GM23338 (cell line): ENCODE measurements around the gene GCAT. TPM values are rescaled to one million over a fixed set of nuclear protein-coding genes. Genes with fewer than 3 reads are reported as not detected.

ENCODE experiments used
- ATAC-seq: fragments of 200-7000 bp; cut with Tn5 transposase; 3 replicates; pipeline ENCODE4 v1.9.1; 2020
- DNase-seq: peaks from one replicate; pipeline ENCODE4 v3.0.0-alpha.2; 2015; ENCODE audit warnings: low spot score
- H2AFZ ChIP-seq: fragments of 200-600 bp; sonication (generic); 2 replicates; pipeline ENCODE4 v1.8.0; 2016; ENCODE audit warnings: antibody characterized with exemption, mild to moderate bottlenecking, moderate library complexity
- H3F3A ChIP-seq: fragments of 200-600 bp; sonication (generic); replicated peaks from 2 replicates; pipeline ENCODE4 v1.8.0; 2017; ENCODE audit warnings: antibody characterized with exemption, mixed run types, low read depth
- H3K27ac ChIP-seq: fragments of 200-600 bp; sonication (generic); 2 replicates; pipeline ENCODE4 v1.6.1; 2016; ENCODE audit warnings: low read depth
- H3K27me3 ChIP-seq: fragments of 200-600 bp; sonication (generic); 2 replicates; pipeline ENCODE4 v1.8.0; 2016; ENCODE audit warnings: mild to moderate bottlenecking, mixed run types, moderate library complexity; ENCODE audit not compliant: insufficient read depth
- H3K36me3 ChIP-seq: fragments of 200-600 bp; sonication (generic); 2 replicates; pipeline ENCODE4 v1.8.0; 2016; ENCODE audit warnings: mild to moderate bottlenecking; ENCODE audit not compliant: insufficient read depth
- H3K4me1 ChIP-seq: fragments of 200-600 bp; sonication (generic); 2 replicates; pipeline ENCODE4 v1.8.0; 2016; ENCODE audit warnings: mild to moderate bottlenecking, moderate library complexity; ENCODE audit not compliant: insufficient read depth
- H3K4me2 ChIP-seq: fragments of 200-600 bp; sonication (generic); 2 replicates; pipeline ENCODE4 v1.7.1; 2017; ENCODE audit warnings: mixed run types
- H3K4me3 ChIP-seq: fragments of 200-600 bp; sonication (generic); 2 replicates; pipeline ENCODE4 v1.6.1; 2016; ENCODE audit warnings: mixed run types
- H3K79me2 ChIP-seq: fragments of 200-600 bp; sonication (generic); replicated peaks from 2 replicates; pipeline ENCODE4 v1.8.0; 2017; ENCODE audit warnings: mild to moderate bottlenecking; ENCODE audit not compliant: insufficient read depth
- H3K9me2 ChIP-seq: fragments of 200-600 bp; sonication (generic); 2 replicates; pipeline ENCODE4 v1.8.0; 2017; ENCODE audit not compliant: insufficient read depth
- H4K20me1 ChIP-seq: fragments of 200-600 bp; sonication (generic); replicated peaks from 2 replicates; pipeline ENCODE4 v1.8.0; 2017; ENCODE audit warnings: mild to moderate bottlenecking; ENCODE audit not compliant: insufficient read depth
- H3K27ac Mint-ChIP-seq: 2 replicates; pipeline ENCODE4 v1.8.0; 2020; ENCODE audit warnings: inconsistent platforms, mild to moderate bottlenecking, moderate library complexity, mixed read lengths
- H3K27me3 Mint-ChIP-seq: 3 replicates; pipeline ENCODE4 v1.8.0; 2022; ENCODE audit warnings: low read depth, mild to moderate bottlenecking, moderate library complexity, mixed read lengths, inconsistent platforms; ENCODE audit not compliant: insufficient read depth, poor library complexity
- H3K36me3 Mint-ChIP-seq: 3 replicates; pipeline ENCODE4 v1.8.0; 2021; ENCODE audit warnings: low read depth, mild to moderate bottlenecking, inconsistent platforms, moderate library complexity, mixed read lengths
- H3K4me1 Mint-ChIP-seq: 3 replicates; pipeline ENCODE4 v1.8.0; 2020; ENCODE audit warnings: mild to moderate bottlenecking, inconsistent platforms, mixed read lengths
- H3K4me3 Mint-ChIP-seq: 3 replicates; pipeline ENCODE4 v1.8.0; 2021; ENCODE audit warnings: moderate library complexity, mild to moderate bottlenecking, inconsistent platforms, mixed read lengths
- H3K9me3 Mint-ChIP-seq: 3 replicates; pipeline ENCODE4 v1.8.0; 2020; ENCODE audit warnings: moderate library complexity, mild to moderate bottlenecking, inconsistent platforms, mixed read lengths
- CREB1 ChIP-seq: fragments of 250-450 bp; sonication (Bioruptor Pico); IDR thresholded peaks from 2 replicates; pipeline ENCODE4 v1.5.0; 2020; ENCODE audit warnings: low read depth, mild to moderate bottlenecking, moderate library complexity
- CTCF ChIP-seq, 2 experiments: fragments of 200-600 bp in 1 of 2; sonication (generic) in 1 of 2; conservative IDR thresholded peaks; 2 replicates each; pipeline versions ENCODE4 v1.5.1 to v1.6.1; 2016 to 2017; ENCODE audit warnings: antibody characterized with exemption in 2 of 2, low read depth in 2 of 2, mild to moderate bottlenecking in 2 of 2, moderate library complexity in 1 of 2
- ETS1 ChIP-seq: IDR thresholded peaks from 2 replicates; pipeline ENCODE4 v1.6.1; 2016; ENCODE audit warnings: antibody characterized with exemption
- EZH2 ChIP-seq: fragments of 200-600 bp; sonication (generic); IDR thresholded peaks from one replicate; pipeline ENCODE4 v1.8.0; 2017; ENCODE audit warnings: antibody characterized with exemption, mild to moderate bottlenecking, low read depth; ENCODE audit not compliant: unreplicated experiment
- EZH2phosphoT487 ChIP-seq: fragments of 200-600 bp; sonication (generic); IDR thresholded peaks from one replicate; pipeline ENCODE4 v1.8.1; 2018; ENCODE audit warnings: antibody characterized with exemption; ENCODE audit not compliant: unreplicated experiment
- JUNB ChIP-seq: IDR thresholded peaks from one replicate; pipeline ENCODE4 v1.6.1; 2016; ENCODE audit warnings: antibody characterized with exemption; ENCODE audit not compliant: unreplicated experiment
- NANOG ChIP-seq: IDR thresholded peaks from 2 replicates; pipeline ENCODE4 v1.6.1; 2016; ENCODE audit warnings: antibody characterized with exemption, borderline replicate concordance
- POLR2AphosphoS5 ChIP-seq: IDR thresholded peaks from 2 replicates; pipeline ENCODE4 v1.6.1; 2016; ENCODE audit warnings: antibody characterized with exemption, low read depth
- REST ChIP-seq: IDR thresholded peaks from one replicate; pipeline ENCODE4 v1.6.1; 2018; ENCODE audit warnings: antibody characterized with exemption; ENCODE audit not compliant: unreplicated experiment
- STAT1 ChIP-seq: IDR thresholded peaks from one replicate; pipeline ENCODE4 v1.6.1; 2016; ENCODE audit warnings: antibody characterized with exemption; ENCODE audit not compliant: unreplicated experiment
- ZNF114 ChIP-seq: fragments of 250-450 bp; sonication (Bioruptor Pico); IDR thresholded peaks from 2 replicates; pipeline ENCODE4 v1.5.0; 2020; ENCODE audit warnings: mild to moderate bottlenecking, moderate library complexity
- ZNF331 ChIP-seq: fragments of 250-450 bp; sonication (Bioruptor Pico); IDR thresholded peaks from 2 replicates; pipeline ENCODE4 v1.5.0; 2020; ENCODE audit warnings: low read depth, mild to moderate bottlenecking, moderate library complexity
- ZNF462 ChIP-seq: fragments of 250-450 bp; sonication (Bioruptor Pico); IDR thresholded peaks from 2 replicates; pipeline ENCODE4 v1.5.0; 2020; ENCODE audit warnings: mild to moderate bottlenecking, moderate library complexity
- polyA plus RNA-seq: library from polyadenylated mRNA; unstranded; fragments of >200 nt; fragmentation: Nextera tagmentation; extraction: Ambion mirVana; gene quantifications from 2 replicates; pipeline ENCODE4 v1.2.1, GENCODE V29; 2016
- total RNA-seq: library from RNA; depleted of rRNA; stranded (reverse); fragments of >200 nt; shearing (Covaris generic); gene quantifications from 2 replicates; pipeline ENCODE4 v1.2.3, GENCODE V29; 2014

Gene GCAT
- total and polyA plus RNA-seq, 2 experiments from 2014 or later: 36.8 to 61.3 TPM

GRCh38 chr22:37758694-37759093 is 49.0 kb upstream of the GCAT start:
- H3K9me3 Mint-ChIP-seq: no peaks in the 10 kb centered on the region
- no peak for ATAC-seq
- H3F3A ChIP-seq: no peaks in the 10 kb centered on the region
- no peaks in the 10 kb centered on the region for H3K27me3 ChIP-seq
- no peaks in the 10 kb centered on the region for H3K4me1 Mint-ChIP-seq
- H2AFZ ChIP-seq: no peak overlapping the region
- peaks cover 9% of the 10 kb centered on the region for H3K27me3 Mint-ChIP-seq
- peaks cover 31% of the 10 kb centered on the region for H3K36me3 Mint-ChIP-seq
- DNase-seq: no peak
- H3K27ac ChIP-seq: no peak overlapping the region
- no peaks in the 10 kb centered on the region for H3K9me2 ChIP-seq
- H3K4me3 Mint-ChIP-seq: no peak overlapping the region
- no peaks in the 10 kb centered on the region; the same call in 1 of the 2 replicates for H3K36me3 ChIP-seq
- no peaks in the 10 kb centered on the region for H3K4me1 ChIP-seq
- no peaks in the 10 kb centered on the region; the same call in 1 of the 2 replicates for H4K20me1 ChIP-seq
- no peak overlapping the region for H3K4me2 ChIP-seq
- no peak for TF ChIP-seq ZNF331
- no peak for TF ChIP-seq REST
- TF ChIP-seq NANOG: no peak
- TF ChIP-seq ZNF462 (CRISPR knock-in tag): no peak
- TF ChIP-seq EZH2phosphoT487: no peak
- no peak for TF ChIP-seq ZNF114 (CRISPR knock-in tag)
- no peak for TF ChIP-seq CTCF (conservative IDR thresholded peaks at IDR 0.05; ENCODE audit: low read depth in 2 of 2)
- TF ChIP-seq JUNB: no peak
- no peak for TF ChIP-seq POLR2AphosphoS5
- no peak for TF ChIP-seq CREB1 (CRISPR knock-in tag)
- no peak for TF ChIP-seq STAT1
- no peak for TF ChIP-seq ETS1
- no peak for TF ChIP-seq EZH2
- no peak overlapping the region for H3K4me3 ChIP-seq
- H3K27ac Mint-ChIP-seq: no peak overlapping the region
- no peaks in the 10 kb centered on the region for H3K79me2 ChIP-seq
